BLaER1 treated with 17β-estradiol and CSF1 and Interleukin-3, amounts not matched to agents 10 nM and 100 nM (cell line): ENCODE results near the gene KCNS3.

Experiments used
- H3K27ac ChIP-seq, 11 experiments: shearing (Covaris generic); formaldehyde crosslinking; 2 replicates each; pipeline ENCODE4 v1.8.1; 2022
- H3K27me3 ChIP-seq, 11 experiments: shearing (Covaris generic); formaldehyde crosslinking; 2 replicates each; pipeline ENCODE4 v1.8.1; 2022
- H3K36me3 ChIP-seq, 11 experiments: shearing (Covaris generic); formaldehyde crosslinking; 2 replicates each; pipeline ENCODE4 v1.8.1; 2022
- H3K4me1 ChIP-seq, 10 experiments: shearing (Covaris generic); formaldehyde crosslinking; 2 replicates each; pipeline ENCODE4 v1.8.1; 2022
- H3K4me2 ChIP-seq, 11 experiments: shearing (Covaris generic); formaldehyde crosslinking; 2 replicates each; pipeline ENCODE4 v1.8.1; 2022
- H3K4me3 ChIP-seq, 10 experiments: shearing (Covaris generic); formaldehyde crosslinking; 2 replicates each; pipeline ENCODE4 v1.8.1; 2022
- H3K9ac ChIP-seq, 11 experiments: shearing (Covaris generic); formaldehyde crosslinking; 2 replicates each; pipeline ENCODE4 v1.8.1; 2022
- H3K9me3 ChIP-seq, 11 experiments: shearing (Covaris generic); formaldehyde crosslinking; replicated peaks in 1 of 11; 2 replicates each; pipeline ENCODE4 v1.8.1; 2022
- H4K20me1 ChIP-seq, 11 experiments: shearing (Covaris generic); formaldehyde crosslinking; 2 replicates each; pipeline ENCODE4 v1.8.1; 2022
- Cebpa-rat ChIP-seq, 11 experiments: shearing (Covaris generic); IDR thresholded peaks; 2 replicates each; pipeline ENCODE4 v1.8.1; 2022

KCNS3 gene

DNA sequence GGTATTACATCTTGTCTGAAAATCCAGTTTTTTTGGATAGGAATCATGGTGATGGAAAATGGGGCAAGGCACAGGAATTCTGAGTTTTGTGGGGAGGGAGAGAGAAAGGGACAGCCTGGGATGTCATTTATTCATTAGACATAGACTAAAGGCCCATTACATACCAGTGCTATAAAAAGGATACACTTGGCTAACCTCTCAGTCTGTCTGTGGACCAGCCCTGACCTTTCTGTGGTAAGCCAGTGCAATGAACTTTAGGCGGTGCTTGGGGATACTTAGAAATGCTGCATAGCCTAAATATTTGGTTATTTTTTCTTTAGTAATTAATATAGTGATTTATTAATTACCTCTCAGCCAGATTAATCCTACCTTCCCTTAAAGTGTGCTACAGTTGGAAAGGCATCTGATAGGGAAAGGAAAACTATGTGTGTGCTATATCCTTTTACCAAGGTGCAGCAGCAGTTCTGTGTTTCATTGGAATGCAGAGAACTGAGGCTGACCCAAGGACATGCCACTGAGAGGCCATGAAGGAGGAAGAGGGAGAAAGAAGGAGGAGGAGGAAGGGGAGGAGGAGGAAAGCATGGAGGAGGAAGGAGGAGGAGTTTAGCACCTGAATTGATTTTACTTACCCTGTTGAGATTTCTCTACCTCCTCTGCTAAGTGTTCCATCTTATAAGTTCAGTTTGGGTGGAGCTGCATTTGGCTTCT, 37.5 kb downstream of the KCNS3 start:
- peaks cover 33 to 80% (median 75%) of the 10 kb centered on the region in 10 experiments for H3K4me1 ChIP-seq
- H3K4me2 ChIP-seq: peak overlapping the region in 7 of 11 experiments; percentile 15 to 35 (median 23); a peak in 11 of 22 replicates
- no peak overlapping the region for H3K9ac ChIP-seq
- H3K27ac ChIP-seq: no peak overlapping the region
- peaks cover 0 to 8% (median 0%) of the 10 kb centered on the region in 11 experiments; a peak in 5 of 22 replicates for H3K36me3 ChIP-seq
- no peak overlapping the region for H3K4me3 ChIP-seq
- TF ChIP-seq Cebpa-rat (IDR thresholded peaks at IDR 0.05): no peak
- no peaks in the 10 kb centered on the region for H3K27me3 ChIP-seq
- no peaks in the 10 kb centered on the region for H3K9me3 ChIP-seq
- H4K20me1 ChIP-seq: peaks cover 0 to 6% (median 0%) of the 10 kb centered on the region in 11 experiments; a peak in 1 of 22 replicates

GRCh38 chr2:17916584-17916983, 38.1 kb downstream of the KCNS3 start:
- H3K4me1 ChIP-seq: peaks cover 32 to 74% (median 69%) of the 10 kb centered on the region in 10 experiments
- H3K4me2 ChIP-seq: peak overlapping the region in 4 of 11 experiments; percentile 15 to 26 (median 23); a peak in 5 of 22 replicates
- H3K4me3 ChIP-seq: no peak overlapping the region
- TF ChIP-seq Cebpa-rat (IDR thresholded peaks at IDR 0.05): no peak
- no peaks in the 10 kb centered on the region for H3K9me3 ChIP-seq
- H4K20me1 ChIP-seq: 0 out of 22 replicates have a peak, but pooled peaks cover 0 to 6% (median 0%) of the 10 kb centered on the region in 11 experiments
- H3K27ac ChIP-seq: no peak overlapping the region
- H3K36me3 ChIP-seq: peaks cover 0 to 9% (median 0%) of the 10 kb centered on the region in 11 experiments; a peak in 5 of 22 replicates
- no peak overlapping the region for H3K9ac ChIP-seq
- no peaks in the 10 kb centered on the region for H3K27me3 ChIP-seq

DNA sequence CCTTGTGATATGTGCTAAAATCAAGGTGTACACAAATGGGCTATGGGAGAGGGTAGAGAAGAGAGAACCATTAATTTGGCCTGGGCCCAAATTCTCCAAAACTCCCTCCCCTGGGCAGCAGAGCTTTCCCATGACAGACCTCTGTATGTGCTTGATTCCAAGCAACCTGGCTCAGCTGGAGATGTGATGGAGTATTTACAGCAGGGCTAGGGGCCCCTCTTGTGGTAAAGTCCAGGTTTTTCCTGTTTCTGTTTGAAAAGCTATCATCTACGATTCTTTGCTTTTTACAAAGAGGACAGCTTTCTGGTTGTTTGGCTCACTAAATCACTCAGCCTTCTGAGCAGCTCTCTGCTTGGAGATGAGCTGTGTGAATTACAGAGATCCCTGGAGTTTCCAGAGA, 40.3 kb downstream of the KCNS3 start:
- 0 out of 22 replicates have a peak, but pooled peaks cover 0 to 5% (median 0%) of the 10 kb centered on the region in 11 experiments for H4K20me1 ChIP-seq
- no peak for TF ChIP-seq Cebpa-rat (IDR thresholded peaks at IDR 0.05)

DNA sequence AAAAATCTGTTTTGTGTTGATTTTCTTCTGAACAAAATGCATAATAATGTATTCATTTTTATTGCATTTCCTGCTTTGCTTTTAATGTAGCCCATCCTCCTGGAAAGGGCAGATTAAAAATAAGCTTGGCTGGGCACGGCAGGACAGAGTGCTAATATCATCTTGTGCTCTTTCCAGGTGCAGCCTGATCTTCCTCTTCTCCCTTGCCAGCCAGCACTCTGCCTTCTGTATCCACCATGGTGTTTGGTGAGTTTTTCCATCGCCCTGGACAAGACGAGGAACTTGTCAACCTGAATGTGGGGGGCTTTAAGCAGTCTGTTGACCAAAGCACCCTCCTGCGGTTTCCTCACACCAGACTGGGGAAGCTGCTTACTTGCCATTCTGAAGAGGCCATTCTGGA, 52.3 kb downstream of the KCNS3 start:
- no peak overlapping the region for H3K9ac ChIP-seq
- H3K27ac ChIP-seq: no peak overlapping the region
- H3K36me3 ChIP-seq: peaks cover 9 to 57% (median 38%) of the 10 kb centered on the region in 11 experiments; a peak in 21 of 22 replicates
- no peak overlapping the region for H3K4me2 ChIP-seq
- H3K27me3 ChIP-seq: no peaks in the 10 kb centered on the region
- no peak overlapping the region for H3K4me3 ChIP-seq
- peaks cover 11 to 26% (median 16%) of the 10 kb centered on the region in 10 experiments; a peak in 19 of 20 replicates for H3K4me1 ChIP-seq
- TF ChIP-seq Cebpa-rat (IDR thresholded peaks at IDR 0.05): no peak
- H4K20me1 ChIP-seq: no peaks in the 10 kb centered on the region; a peak in 1 of 22 replicates
- H3K9me3 ChIP-seq: peaks cover 17 to 36% (median 29%) of the 10 kb centered on the region in 11 experiments

More for the DNA sequence above, 40.3 kb downstream of the KCNS3 start:
- Histone ChIP-seq H3K27ac (peak overlapping the region in 9 of 11 experiments; percentile 2 to 58 (median 32); a peak in 9 of 22 replicates), H3K27me3 (no peaks in the 10 kb centered on the region), H3K4me2 (peak overlapping the region; percentile 58 to 80 (median 65)), H3K4me3 (no peak overlapping the region), H3K9me3 (no peaks in the 10 kb centered on the region), H3K9ac (peak overlapping the region in 9 of 11 experiments; percentile 14 to 56 (median 40); a peak in 11 of 22 replicates), H3K4me1 (peaks cover 21 to 52% (median 48%) of the 10 kb centered on the region in 10 experiments), H3K36me3 (peaks cover 0 to 9% (median 0%) of the 10 kb centered on the region in 11 experiments; a peak in 5 of 22 replicates)

DNA sequence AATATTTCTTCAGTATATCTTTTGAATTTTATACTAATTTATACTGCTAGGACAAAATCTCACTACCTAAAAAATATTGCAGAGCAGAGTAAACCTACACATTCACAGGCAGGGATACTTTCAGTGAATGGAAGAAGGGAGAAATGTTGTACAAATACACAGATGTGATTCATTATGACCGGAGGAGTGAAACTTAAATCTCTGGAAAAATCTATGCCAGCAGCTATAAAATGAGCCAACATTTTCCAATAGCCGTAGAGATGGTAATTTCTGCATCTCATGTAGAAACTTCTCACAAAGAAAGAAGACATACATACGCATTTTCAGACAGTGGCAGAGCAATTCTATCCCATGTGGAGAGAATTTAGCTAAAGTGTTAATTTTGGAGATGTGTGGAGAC, 54.8 kb downstream of the KCNS3 start:
- no peak overlapping the region for H3K9ac ChIP-seq
- no peaks in the 10 kb centered on the region; a peak in 1 of 22 replicates for H4K20me1 ChIP-seq
- no peak for TF ChIP-seq Cebpa-rat (IDR thresholded peaks at IDR 0.05)
- peaks cover 21 to 45% (median 33%) of the 10 kb centered on the region in 10 experiments; a peak in 19 of 20 replicates for H3K4me1 ChIP-seq
- no peak overlapping the region for H3K4me2 ChIP-seq
- peaks cover 2 to 24% (median 12%) of the 10 kb centered on the region in 11 experiments; a peak in 19 of 22 replicates for H3K9me3 ChIP-seq
- H3K27me3 ChIP-seq: no peaks in the 10 kb centered on the region
- peaks cover 7 to 38% (median 28%) of the 10 kb centered on the region in 11 experiments; a peak in 21 of 22 replicates for H3K36me3 ChIP-seq
- H3K27ac ChIP-seq: no peak overlapping the region
- no peak overlapping the region for H3K4me3 ChIP-seq

DNA sequence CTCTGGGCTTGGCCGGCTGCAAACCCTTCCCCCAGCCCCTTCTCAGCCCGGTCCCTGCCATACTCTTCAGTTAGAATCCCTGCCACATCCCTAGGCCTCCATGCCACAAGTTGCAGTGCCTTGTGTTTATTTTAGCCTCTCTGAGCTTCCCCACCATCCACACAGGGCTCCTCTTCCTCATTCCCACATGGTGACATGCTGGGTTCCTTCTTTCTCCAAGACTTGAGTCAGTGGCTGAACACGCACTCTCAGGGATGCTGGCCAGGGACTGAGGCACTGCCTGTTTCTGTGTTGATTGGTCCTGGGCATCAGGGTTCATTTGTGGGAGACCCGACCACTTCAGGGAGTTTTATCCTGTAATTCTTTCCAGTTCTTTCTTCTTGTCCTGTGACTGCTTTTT, 56.3 kb downstream of the KCNS3 start:
- H3K4me2 ChIP-seq: peak overlapping the region in 10 of 11 experiments; percentile 5 to 52 (median 21); a peak in 15 of 22 replicates
- peaks cover 7 to 28% (median 17%) of the 10 kb centered on the region in 11 experiments; a peak in 19 of 22 replicates for H3K9me3 ChIP-seq
- TF ChIP-seq Cebpa-rat (IDR thresholded peaks at IDR 0.05): no peak
- no peak overlapping the region for H3K9ac ChIP-seq
- no peaks in the 10 kb centered on the region for H4K20me1 ChIP-seq
- no peak overlapping the region for H3K27ac ChIP-seq
- peaks cover 21 to 39% (median 32%) of the 10 kb centered on the region in 10 experiments; a peak in 19 of 20 replicates for H3K4me1 ChIP-seq
- peaks cover 7 to 38% (median 23%) of the 10 kb centered on the region in 11 experiments; a peak in 21 of 22 replicates for H3K36me3 ChIP-seq
- H3K27me3 ChIP-seq: no peaks in the 10 kb centered on the region
- no peak overlapping the region for H3K4me3 ChIP-seq

- Histone ChIP-seq H3K9me3 (peaks cover 7 to 28% (median 17%) of the 10 kb centered on the region in 11 experiments; a peak in 19 of 22 replicates), H3K4me1 (peaks cover 20 to 39% (median 32%) of the 10 kb centered on the region in 10 experiments; a peak in 19 of 20 replicates), H3K27me3 (no peaks in the 10 kb centered on the region), H3K4me2 (peak overlapping the region in 10 of 11 experiments; percentile 5 to 52 (median 21); a peak in 15 of 22 replicates), H3K27ac (no peak overlapping the region), H4K20me1 (no peaks in the 10 kb centered on the region), H3K4me3 (no peak overlapping the region), H3K36me3 (peaks cover 7 to 38% (median 21%) of the 10 kb centered on the region in 11 experiments; a peak in 21 of 22 replicates), H3K9ac (no peak overlapping the region)
- no peak for TF ChIP-seq Cebpa-rat (IDR thresholded peaks at IDR 0.05)
Measured at GRCh38 chr2:17935242-17935885, 56.9 kb downstream of the KCNS3 start.

DNA sequence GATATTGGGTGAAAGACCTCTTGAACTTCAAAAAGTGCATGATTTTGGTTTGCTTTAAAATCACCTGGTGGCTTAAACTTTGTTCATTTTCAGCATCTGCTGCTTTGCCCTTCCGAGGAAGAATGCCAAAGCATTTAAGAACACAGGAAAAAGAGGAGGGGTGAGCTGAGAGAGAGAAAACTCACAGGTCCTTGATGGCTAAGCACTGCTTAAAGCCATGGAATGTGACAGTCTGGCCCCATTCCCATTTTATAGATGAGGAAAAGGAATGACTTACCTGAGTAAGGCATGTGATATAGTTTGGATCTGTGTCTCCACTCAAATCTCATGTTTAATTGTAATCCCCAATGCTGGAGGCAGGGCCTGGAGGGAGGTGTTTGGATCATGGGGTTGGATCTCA, 58.1 kb downstream of the KCNS3 start:
- Histone ChIP-seq H3K4me1 (peaks cover 20 to 39% (median 32%) of the 10 kb centered on the region in 10 experiments; a peak in 19 of 20 replicates), H4K20me1 (no peaks in the 10 kb centered on the region), H3K4me2 (peak overlapping the region; percentile 31 to 72 (median 57); a peak in 20 of 22 replicates), H3K9ac (no peak overlapping the region), H3K27ac (no peak overlapping the region), H3K27me3 (no peaks in the 10 kb centered on the region), H3K36me3 (peaks cover 7 to 27% (median 10%) of the 10 kb centered on the region in 11 experiments; a peak in 21 of 22 replicates), H3K4me3 (no peak overlapping the region), H3K9me3 (peaks cover 5 to 21% (median 9%) of the 10 kb centered on the region in 11 experiments; a peak in 19 of 22 replicates)
- TF ChIP-seq Cebpa-rat (IDR thresholded peaks at IDR 0.05): no peak
